ENCODE measurements around the gene TPP2. TPM values are rescaled to one million over a fixed set of nuclear protein-coding genes. Genes with fewer than 3 reads are reported as not detected.

The TPP2 gene
- total RNA-seq, 4 donors from 2014 or later, result 38.5 to 45.5 (median 42.3) TPM

- TF ChIP-seq CTCF (IDR thresholded peaks at IDR 0.05), result no peak
- DNase-seq (ENCODE audit: low spot score), result no peak
- no peak for ATAC-seq (ENCODE audit: low FRiP score)
Observed at GRCh38 chr13:102561933-102562332, 34.9 kb upstream of the TPP2 start.

- ATAC-seq (ENCODE audit: low FRiP score) (no peak), DNase-seq (ENCODE audit: low spot score) (no peak)
- TF ChIP-seq CTCF (IDR thresholded peaks at IDR 0.05), result no peak
Observed at GRCh38 chr13:102563267-102563666, 33.5 kb upstream of the TPP2 start.

GRCh38 chr13:102564564-102564963 lies 32.2 kb upstream of the TPP2 start:
- DNase-seq (ENCODE audit: low spot score) (no peak), ATAC-seq (ENCODE audit: low FRiP score) (no peak)
- TF ChIP-seq CTCF (IDR thresholded peaks at IDR 0.05), result no peak

- ATAC-seq (ENCODE audit: low FRiP score), result no peak
- DNase-seq (ENCODE audit: low spot score), result no peak
- TF ChIP-seq CTCF (IDR thresholded peaks at IDR 0.05), result no peak
Observed at GRCh38 chr13:102566513-102566912, 30.3 kb upstream of the TPP2 start.

- DNase-seq (ENCODE audit: low spot score) (no peak), ATAC-seq (ENCODE audit: low FRiP score) (no peak)
- no peak for TF ChIP-seq CTCF (IDR thresholded peaks at IDR 0.05)
Observed at GRCh38 chr13:102567857-102568256, 28.9 kb upstream of the TPP2 start.

GRCh38 chr13:102569488-102569887 lies 27.3 kb upstream of the TPP2 start:
- DNase-seq (ENCODE audit: low spot score), result no peak
- ATAC-seq (ENCODE audit: low FRiP score), result peak; percentile 65
- no peak for TF ChIP-seq CTCF (IDR thresholded peaks at IDR 0.05)

GRCh38 chr13:102571075-102571474 lies 25.7 kb upstream of the TPP2 start:
- ATAC-seq (ENCODE audit: low FRiP score) (no peak), DNase-seq (ENCODE audit: low spot score) (no peak)
- TF ChIP-seq CTCF (IDR thresholded peaks at IDR 0.05), result no peak
